T-helper 1 cell treated with Interleukin-12 subunit alpha and Interleukin-12 subunit beta and Interleukin-4 antibody, amounts not matched to agents 30 μg/mL and 1 μg/mL, for 36 hours (primary cell): ENCODE results near the gene RRP7A.
"Not testable (repeated sequence)": the region's sequence is repeated elsewhere in the genome, so short reads cannot be mapped to it uniquely, and the experiment has no call there.

Experiments used
- H3K27ac Mint-ChIP-seq: one replicate; pipeline ENCODE4 v1.8.0; 2021; ENCODE audit warnings: mild to moderate bottlenecking, mixed read lengths
- H3K27me3 Mint-ChIP-seq: one replicate; pipeline ENCODE4 v1.8.0; 2021; ENCODE audit warnings: low read depth, mixed read lengths
- H3K36me3 Mint-ChIP-seq: one replicate; pipeline ENCODE4 v1.8.0; 2021; ENCODE audit warnings: low read depth, mixed read lengths
- H3K4me1 Mint-ChIP-seq: one replicate; pipeline ENCODE4 v1.8.0; 2021; ENCODE audit warnings: low read depth, mixed read lengths
- H3K4me3 Mint-ChIP-seq: one replicate; pipeline ENCODE4 v1.8.0; 2021; ENCODE audit warnings: mild to moderate bottlenecking, moderate library complexity, mixed read lengths
- H3K9me3 Mint-ChIP-seq: one replicate; pipeline ENCODE4 v1.8.0; 2021; ENCODE audit warnings: mixed read lengths

RRP7A gene

GRCh38 chr22:42518638-42519524, 715 bp downstream of the RRP7A start:
- not testable (repeated sequence) for H3K9me3 Mint-ChIP-seq

GRCh38 chr22:42517103-42517502, 2.5 kb downstream of the RRP7A start:
- H3K4me3 Mint-ChIP-seq: not testable (repeated sequence)

More at GRCh38 chr22:42518638-42519524, 715 bp downstream of the RRP7A start:
- H3K27ac Mint-ChIP-seq: peak overlapping the region; percentile 95
- peak overlapping the region; percentile 98 for H3K4me3 Mint-ChIP-seq
- not testable (repeated sequence) for H3K4me1 Mint-ChIP-seq, H3K36me3 Mint-ChIP-seq, H3K27me3 Mint-ChIP-seq

GRCh38 chr22:42515896-42516295, 3.7 kb downstream of the RRP7A start:
- Mint-ChIP-seq H3K27me3 (no peaks in the 10 kb centered on the region), H3K4me3 (no peak overlapping the region), H3K4me1 (peaks cover 9% of the 10 kb centered on the region), H3K36me3 (peaks cover 4% of the 10 kb centered on the region), H3K9me3 (no peaks in the 10 kb centered on the region), H3K27ac (no peak overlapping the region)

More at GRCh38 chr22:42517103-42517502, 2.5 kb downstream of the RRP7A start:
- H3K9me3 Mint-ChIP-seq, H3K27ac Mint-ChIP-seq, H3K36me3 Mint-ChIP-seq, H3K4me1 Mint-ChIP-seq, H3K27me3 Mint-ChIP-seq: not testable (repeated sequence)

GRCh38 chr22:42515304-42515703, 4.3 kb downstream of the RRP7A start:
- not testable (repeated sequence) for H3K27ac Mint-ChIP-seq, H3K4me1 Mint-ChIP-seq, H3K9me3 Mint-ChIP-seq, H3K4me3 Mint-ChIP-seq, H3K27me3 Mint-ChIP-seq, H3K36me3 Mint-ChIP-seq

- not testable (repeated sequence) for H3K27ac Mint-ChIP-seq, H3K27me3 Mint-ChIP-seq, H3K9me3 Mint-ChIP-seq, H3K4me3 Mint-ChIP-seq, H3K4me1 Mint-ChIP-seq, H3K36me3 Mint-ChIP-seq
Measured at GRCh38 chr22:42514331-42514730, 5.3 kb downstream of the RRP7A start.

GRCh38 chr22:42512273-42512990, 7.2 kb downstream of the RRP7A start:
- not testable (repeated sequence) for H3K27me3 Mint-ChIP-seq, H3K27ac Mint-ChIP-seq

GRCh38 chr22:42511401-42511891, 8.2 kb downstream of the RRP7A start:
- no peak overlapping the region for H3K27ac Mint-ChIP-seq
- H3K36me3 Mint-ChIP-seq: peaks cover 6% of the 10 kb centered on the region
- no peak overlapping the region for H3K4me3 Mint-ChIP-seq
- no peaks in the 10 kb centered on the region for H3K27me3 Mint-ChIP-seq
- no peaks in the 10 kb centered on the region for H3K9me3 Mint-ChIP-seq
- no peaks in the 10 kb centered on the region for H3K4me1 Mint-ChIP-seq

More at GRCh38 chr22:42512273-42512990, 7.2 kb downstream of the RRP7A start:
- not testable (repeated sequence) for H3K4me3 Mint-ChIP-seq, H3K9me3 Mint-ChIP-seq, H3K4me1 Mint-ChIP-seq, H3K36me3 Mint-ChIP-seq

- H3K27ac Mint-ChIP-seq: no peak overlapping the region
- no peaks in the 10 kb centered on the region for H3K27me3 Mint-ChIP-seq
- no peak overlapping the region for H3K4me3 Mint-ChIP-seq
- H3K4me1 Mint-ChIP-seq: no peaks in the 10 kb centered on the region
- H3K36me3 Mint-ChIP-seq: peaks cover 6% of the 10 kb centered on the region
- H3K9me3 Mint-ChIP-seq: no peaks in the 10 kb centered on the region
Measured at GRCh38 chr22:42509548-42509947, 10.0 kb downstream of the RRP7A start.

GRCh38 chr22:42508975-42509364, 10.6 kb downstream of the RRP7A start:
- H3K4me3 Mint-ChIP-seq, H3K27ac Mint-ChIP-seq, H3K27me3 Mint-ChIP-seq, H3K36me3 Mint-ChIP-seq, H3K4me1 Mint-ChIP-seq, H3K9me3 Mint-ChIP-seq: not testable (repeated sequence)

GRCh38 chr22:42508327-42508974, 11.1 kb downstream of the RRP7A start:
- H3K9me3 Mint-ChIP-seq: not testable (repeated sequence)

GRCh38 chr22:42500836-42501179, 18.8 kb downstream of the RRP7A start:
- no peaks in the 10 kb centered on the region for H3K9me3 Mint-ChIP-seq
- H3K4me1 Mint-ChIP-seq: peaks cover 15% of the 10 kb centered on the region
- H3K27me3 Mint-ChIP-seq: peaks cover 3% of the 10 kb centered on the region
- H3K27ac Mint-ChIP-seq: no peak overlapping the region
- peaks cover 2% of the 10 kb centered on the region for H3K36me3 Mint-ChIP-seq
- no peak overlapping the region for H3K4me3 Mint-ChIP-seq

More at GRCh38 chr22:42508327-42508974, 11.1 kb downstream of the RRP7A start:
- not testable (repeated sequence) for H3K27ac Mint-ChIP-seq, H3K27me3 Mint-ChIP-seq, H3K36me3 Mint-ChIP-seq, H3K4me3 Mint-ChIP-seq, H3K4me1 Mint-ChIP-seq

GRCh38 chr22:42500161-42500835, 19.3 kb downstream of the RRP7A start:
- peak overlapping the region; percentile 65 for H3K4me3 Mint-ChIP-seq
- peaks cover 15% of the 10 kb centered on the region for H3K4me1 Mint-ChIP-seq
- H3K36me3 Mint-ChIP-seq: peaks cover 2% of the 10 kb centered on the region
- H3K27me3 Mint-ChIP-seq: peaks cover 3% of the 10 kb centered on the region
- H3K9me3 Mint-ChIP-seq: no peaks in the 10 kb centered on the region
- no peak overlapping the region for H3K27ac Mint-ChIP-seq

- peak overlapping the region; percentile 40 for H3K4me3 Mint-ChIP-seq
- not testable (repeated sequence) for H3K9me3 Mint-ChIP-seq, H3K27me3 Mint-ChIP-seq, H3K36me3 Mint-ChIP-seq, H3K27ac Mint-ChIP-seq
- peaks cover 15% of the 10 kb centered on the region for H3K4me1 Mint-ChIP-seq
Measured at GRCh38 chr22:42499773-42500160, 19.8 kb downstream of the RRP7A start.

GRCh38 chr22:42495533-42496141, 24.0 kb downstream of the RRP7A start:
- not testable (repeated sequence) for H3K27ac Mint-ChIP-seq, H3K27me3 Mint-ChIP-seq, H3K9me3 Mint-ChIP-seq, H3K36me3 Mint-ChIP-seq, H3K4me3 Mint-ChIP-seq
- H3K4me1 Mint-ChIP-seq: peaks cover 15% of the 10 kb centered on the region
